Islet of Langerhans (tissue), 1 donor: ENCODE measurements around the gene SKIC8.

Source experiments
- FAIRE-seq: peaks from one replicate; lab custom pipeline; 2011; peaks lifted over from hg19 to GRCh38; lab: Jason Lieb, UNC

The SKIC8 gene

GRCh38 chr15:78299101-78299930 is at the start of gene SKIC8:
TSS of gene SKIC8 (minus strand) at chr15:78299609. CDS start at chr15:78295686, 3,923 bp downstream.
- no peak for FAIRE-seq

GRCh38 chr15:78347586-78348543 is 48.5 kb upstream of the SKIC8 start:
- FAIRE-seq: no peak

DNA sequence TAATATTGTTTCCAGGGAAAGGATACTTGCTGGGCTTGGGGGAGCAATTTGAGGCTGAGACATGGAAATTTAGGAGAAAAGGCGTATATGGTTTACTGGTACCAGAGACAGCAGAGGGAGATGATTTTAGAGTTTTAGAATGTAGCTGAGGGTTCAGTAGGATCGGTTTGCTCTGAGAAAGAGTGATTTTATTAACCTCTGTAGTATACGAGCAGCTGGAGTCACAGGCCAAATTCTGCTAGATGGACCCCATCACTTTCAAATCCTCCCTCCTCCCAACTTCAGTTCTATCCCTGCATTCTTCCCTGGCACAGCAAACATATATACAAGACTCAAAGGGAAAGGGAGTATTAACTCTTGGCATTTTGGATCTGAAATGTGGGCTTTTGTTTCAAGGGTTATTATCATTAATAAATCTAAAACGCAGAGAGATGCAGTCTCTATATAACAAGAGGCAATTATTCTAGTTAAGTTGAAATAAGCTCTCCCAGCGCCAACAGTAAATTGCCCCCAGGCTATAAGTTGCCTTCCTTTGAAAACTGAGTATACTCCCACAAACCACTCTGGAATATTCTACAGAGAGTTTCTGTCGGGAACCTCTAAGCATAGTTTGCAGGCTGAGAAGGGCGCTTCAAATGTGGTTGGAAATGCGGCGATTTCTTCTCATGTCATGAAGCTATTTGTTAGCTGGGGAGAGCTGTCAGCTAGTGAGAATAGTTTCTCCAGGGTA is 46.2 kb upstream of the SKIC8 start:
- no peak for FAIRE-seq

DNA sequence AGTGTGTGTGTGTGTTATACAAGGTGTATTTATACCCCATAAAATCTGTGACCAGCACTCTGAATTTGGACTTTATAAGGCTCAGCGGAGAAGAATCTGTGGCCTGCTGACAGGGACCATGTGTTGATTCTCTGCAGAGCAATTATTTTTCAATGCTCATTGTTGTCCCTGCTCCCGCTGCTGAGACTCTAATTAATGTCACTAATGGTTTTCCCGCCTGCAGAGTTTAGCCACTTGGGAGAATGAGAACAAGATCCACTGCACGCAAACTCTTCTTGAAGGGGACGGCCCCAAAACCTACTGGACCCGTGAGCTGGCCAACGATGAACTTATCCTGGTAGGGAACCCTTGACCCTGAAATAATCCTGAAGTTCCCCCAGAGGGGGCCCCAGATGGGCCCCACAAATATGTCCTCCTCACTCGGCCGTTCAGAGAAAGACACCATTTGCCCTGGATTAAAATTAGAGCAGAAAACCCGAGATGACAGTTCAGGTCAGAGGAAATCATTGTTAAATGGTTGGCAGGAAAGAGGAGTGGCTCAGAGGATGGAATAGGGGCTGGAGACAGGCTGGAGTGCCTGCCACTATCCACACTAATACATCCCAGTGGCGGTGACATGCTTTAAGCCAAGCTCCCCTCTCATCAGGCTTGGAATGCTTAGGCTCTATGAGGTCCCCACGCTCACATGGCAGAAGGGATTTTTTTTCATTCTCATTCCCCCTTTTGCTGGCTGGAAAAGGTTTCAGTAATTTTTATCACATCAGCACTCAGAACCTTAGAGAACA is 44.1 kb upstream of the SKIC8 start:
- no peak for FAIRE-seq

GRCh38 chr15:78342021-78342420 is 42.6 kb upstream of the SKIC8 start:
- FAIRE-seq: no peak

- no peak for FAIRE-seq
Observed at GRCh38 chr15:78341057-78341987, 41.9 kb upstream of the SKIC8 start.

DNA sequence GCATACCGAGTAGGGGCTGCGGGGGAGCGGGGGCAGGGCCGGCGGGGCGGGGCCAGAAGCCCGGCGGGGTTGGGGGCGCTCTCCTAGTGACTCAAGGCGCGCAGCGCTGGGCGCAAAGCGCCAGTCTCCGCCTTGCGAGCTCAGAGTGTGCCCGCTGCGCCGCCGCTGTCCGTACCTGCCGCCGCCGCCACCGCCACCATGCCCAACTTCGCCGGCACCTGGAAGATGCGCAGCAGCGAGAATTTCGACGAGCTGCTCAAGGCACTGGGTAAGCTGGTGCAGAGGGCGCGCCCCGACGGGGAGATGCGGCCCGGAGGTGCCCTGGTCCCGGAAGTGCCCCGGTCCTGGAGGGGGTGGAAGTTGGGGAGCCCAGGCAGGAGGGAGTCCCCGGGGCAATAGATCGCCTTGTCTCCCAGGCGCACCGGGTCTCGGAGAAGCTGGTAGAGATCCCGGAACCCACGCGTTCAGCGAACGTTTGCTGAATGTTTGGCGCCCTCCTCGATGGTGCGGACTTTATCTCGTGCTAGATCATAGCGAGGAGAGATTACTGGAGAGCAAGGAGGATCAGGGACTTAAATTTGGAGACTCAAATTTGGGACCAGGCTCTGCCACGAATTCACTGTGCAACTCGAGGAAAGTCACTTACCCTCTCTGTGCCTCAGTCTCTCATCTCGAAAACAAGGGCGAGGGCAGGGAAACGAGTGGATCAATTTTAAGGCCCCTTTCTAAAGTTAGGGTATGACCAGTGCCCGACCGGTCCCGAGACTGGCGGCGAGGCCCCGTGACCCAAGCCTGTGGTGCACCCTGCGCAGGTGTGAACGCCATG is 41.0 kb upstream of the SKIC8 start, which contains the start of gene CRABP1:
Gene CRABP1, plus strand, starts transcription at position 123 of the 826 bp plus-strand sequence. Its CDS starts 76 bp downstream, at position 199.
- no peak for FAIRE-seq

GRCh38 chr15:78339559-78339958 is 40.1 kb upstream of the SKIC8 start:
- no peak for FAIRE-seq

- no peak for FAIRE-seq
Observed at GRCh38 chr15:78338781-78339180, 39.4 kb upstream of the SKIC8 start.

- FAIRE-seq: no peak
Observed at GRCh38 chr15:78335985-78336384, 36.6 kb upstream of the SKIC8 start.

- no peak for FAIRE-seq
Observed at GRCh38 chr15:78334845-78335244, 35.4 kb upstream of the SKIC8 start.

DNA sequence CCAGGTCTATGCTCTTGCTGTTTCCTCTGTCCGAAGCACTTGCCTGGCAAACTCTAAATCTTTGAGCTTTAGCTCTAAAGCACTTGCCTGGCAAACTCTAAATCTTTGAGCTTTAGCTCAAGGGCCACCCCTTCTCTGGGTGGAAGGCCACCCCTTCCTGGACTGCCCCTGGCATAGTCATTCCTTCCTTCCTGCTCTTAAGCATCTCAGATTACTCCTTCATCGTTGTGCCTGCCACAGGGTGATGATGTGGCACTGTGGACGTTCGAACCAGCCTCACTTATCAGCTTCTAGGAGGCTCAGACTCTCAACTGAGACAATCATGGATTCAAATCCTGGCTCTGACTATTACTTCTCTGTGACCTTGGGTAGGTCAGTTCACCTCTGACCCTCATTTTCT is 30.2 kb upstream of the SKIC8 start:
- no peak for FAIRE-seq

- FAIRE-seq: no peak
Observed at GRCh38 chr15:78327466-78327865, 28.1 kb upstream of the SKIC8 start.

DNA sequence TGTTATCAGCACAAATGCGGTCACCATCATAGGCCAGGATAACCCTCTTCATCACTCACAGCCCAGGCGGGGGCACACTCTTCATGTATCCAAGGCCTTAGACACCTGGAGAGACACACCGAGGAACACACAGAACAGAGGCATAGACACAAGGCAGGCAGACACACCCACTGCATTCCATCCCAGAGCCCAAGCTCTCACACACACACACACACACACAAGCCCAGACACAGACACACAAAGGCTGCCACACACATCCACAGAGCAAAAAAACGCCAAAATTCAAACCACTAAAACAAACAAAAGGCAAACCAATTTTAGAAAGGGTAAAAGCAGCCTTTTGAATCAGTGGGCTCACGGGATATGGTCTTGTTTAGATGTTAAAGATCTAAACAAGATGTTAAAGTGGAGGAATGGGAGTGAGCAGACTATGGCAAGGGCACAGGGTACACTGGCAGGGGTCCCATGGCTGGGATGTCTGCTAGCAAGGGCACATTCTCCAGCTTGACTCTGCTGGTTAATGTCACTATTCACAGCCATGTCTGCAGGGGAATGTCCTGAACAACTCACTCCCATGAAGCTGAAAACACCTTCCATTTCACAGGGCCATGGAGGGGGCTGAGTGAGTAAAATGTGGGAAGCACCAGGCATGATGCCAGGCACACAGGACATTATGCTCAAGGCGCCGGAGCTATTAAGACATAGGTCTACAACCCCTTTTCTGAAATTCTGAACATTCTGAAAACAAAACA is 25.9 kb upstream of the SKIC8 start:
- FAIRE-seq: no peak

GRCh38 chr15:78324144-78324543 is 24.7 kb upstream of the SKIC8 start:
- FAIRE-seq: no peak

DNA sequence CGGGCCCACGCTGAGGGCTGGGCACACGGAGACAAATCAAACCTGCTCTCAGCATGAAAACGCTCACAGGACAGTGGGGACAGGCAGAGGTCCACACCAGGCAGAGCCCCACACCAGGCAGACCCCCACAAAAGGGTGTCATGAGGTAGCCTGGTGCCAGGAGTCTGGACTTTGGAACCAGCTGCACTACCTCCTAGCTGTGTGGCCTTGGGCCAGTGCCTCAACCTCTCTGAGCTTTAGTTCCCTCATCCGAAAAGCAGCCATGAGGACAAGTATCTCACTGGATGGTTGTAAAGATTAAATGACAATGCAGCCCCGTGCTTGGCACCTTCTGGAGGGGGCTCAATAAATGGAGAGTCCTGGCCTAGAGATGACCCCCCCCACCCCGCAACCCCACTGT is 24.3 kb upstream of the SKIC8 start:
- FAIRE-seq: no peak

GRCh38 chr15:78322724-78323521 is 23.5 kb upstream of the SKIC8 start:
- FAIRE-seq: no peak

GRCh38 chr15:78322243-78322642 is 22.8 kb upstream of the SKIC8 start:
- FAIRE-seq: no peak
